Endothelial cell of umbilical vein (primary cell): ENCODE data around the gene B9D2. TPM values are rescaled to one million over a fixed set of nuclear protein-coding genes. Genes with fewer than 3 reads are reported as not detected.

Experiments used
- BruUV-seq: library from RNA; stranded (reverse); fragments of 400-500 nt; replicated peaks from 2 replicates; lab custom pipeline; 2021; lab: Mats Ljungman, UMichigan
- CTCF ChIA-PET: fragments of 300-600, 350-600 bp; sonication (Branson Sonifier 250); formaldehyde crosslinking; loops from one replicate; lab custom pipeline; 2021; ENCODE audit warnings: antibody characterized with exemption, inconsistent platforms; lab: Charles Lee
- POLR2A ChIA-PET: fragments of 300-600, 350-600 bp; sonication (Branson Sonifier 250); formaldehyde crosslinking; loops from one replicate; lab custom pipeline; 2021; ENCODE audit warnings: antibody characterized with exemption, inconsistent platforms; lab: Charles Lee
- DNase-seq: peaks from one replicate; pipeline ENCODE4 v3.0.0-alpha.2; 2011; ENCODE audit warnings: low read depth, low spot score
- FAIRE-seq: peaks from 2 replicates; lab custom pipeline; 2011; peaks lifted over from hg19 to GRCh38; lab: Jason Lieb, UNC
- H2AFZ ChIP-seq: 2 replicates; pipeline ENCODE4 v1.6.0; 2012; ENCODE audit warnings: low read depth, low read length, control low read depth, inconsistent platforms
- H3K27ac ChIP-seq: 2 replicates; pipeline ENCODE4 v1.5.1; 2011; ENCODE audit warnings: low read depth, mild to moderate bottlenecking, control low read depth, low read length, moderate library complexity; ENCODE audit not compliant: insufficient read depth
- H3K27me3 ChIP-seq, 2 experiments: 2 replicates each; pipeline versions ENCODE4 v1.6.0 to v1.6.1; 2011; ENCODE audit warnings: low read length in 2 of 2, mixed read lengths in 1 of 2; ENCODE audit not compliant: control insufficient read depth in 2 of 2, insufficient read depth in 2 of 2
- H3K36me3 ChIP-seq, 2 experiments: 2 replicates in 1 of 2; 3 replicates in 1 of 2; pipeline ENCODE4 v1.5.1; 2011; ENCODE audit warnings: low read length in 2 of 2, mild to moderate bottlenecking in 1 of 2, moderate library complexity in 1 of 2; ENCODE audit not compliant: control insufficient read depth in 2 of 2, insufficient read depth in 2 of 2; ENCODE audit errors: extremely low read depth in 1 of 2
- H3K4me1 ChIP-seq: 3 replicates; pipeline ENCODE4 v1.5.1; 2011; ENCODE audit warnings: mild to moderate bottlenecking, low read length; ENCODE audit not compliant: control insufficient read depth, insufficient read depth; ENCODE audit errors: extremely low read depth
- H3K4me2 ChIP-seq: 2 replicates; pipeline ENCODE4 v1.6.1; 2011; ENCODE audit warnings: low read length, control low read depth, mixed read lengths; ENCODE audit not compliant: insufficient read depth
- H3K4me3 ChIP-seq, 3 experiments: fragments of 200-600 bp in 1 of 3; sonication (generic), shearing (Covaris generic) in 1 of 3; replicated peaks in 1 of 3; 2 replicates each; pipeline ENCODE4 v1.5.1; 2011 to 2016; ENCODE audit warnings: control low read depth in 3 of 3, low read length in 3 of 3, mild to moderate bottlenecking in 2 of 3, inconsistent platforms in 1 of 3, low read depth in 1 of 3, moderate library complexity in 1 of 3; ENCODE audit not compliant: insufficient read depth in 1 of 3
- H3K79me2 ChIP-seq: 2 replicates; pipeline ENCODE4 v1.6.0; 2012; ENCODE audit warnings: low read length, inconsistent platforms; ENCODE audit not compliant: control insufficient read depth, insufficient read depth
- H3K9ac ChIP-seq: replicated peaks from 2 replicates; pipeline ENCODE3; 2011; ENCODE audit warnings: low read length, control low read depth; ENCODE audit not compliant: insufficient read depth; ENCODE audit errors: extremely low read depth
- H3K9me1 ChIP-seq: replicated peaks from 3 replicates; pipeline ENCODE4 v1.6.0; 2011; ENCODE audit warnings: mild to moderate bottlenecking, low read length; ENCODE audit not compliant: control insufficient read depth, insufficient read depth; ENCODE audit errors: extremely low read depth
- H3K9me3 ChIP-seq: replicated peaks from 2 replicates; pipeline ENCODE4 v1.5.1; 2012; ENCODE audit warnings: low read length, inconsistent platforms; ENCODE audit not compliant: control insufficient read depth, insufficient read depth
- H4K20me1 ChIP-seq: replicated peaks from 2 replicates; pipeline ENCODE3; 2011; ENCODE audit warnings: mild to moderate bottlenecking, low read length; ENCODE audit not compliant: control insufficient read depth, insufficient read depth; ENCODE audit errors: extremely low read depth
- CTCF ChIP-seq, 2 donors: IDR thresholded peaks; 1 replicate in 1 of 2; 2 replicates in 1 of 2; pipeline ENCODE4 v1.5.1; 2011; ENCODE audit warnings: low read length in 2 of 2, mild to moderate bottlenecking in 2 of 2, moderate library complexity in 2 of 2, control low read depth in 1 of 2, inconsistent platforms in 1 of 2, low read depth in 1 of 2; ENCODE audit not compliant: insufficient read depth in 1 of 2; ENCODE audit errors: extremely low read depth in 1 of 2
- EZH2 ChIP-seq: IDR thresholded peaks from 2 replicates; pipeline ENCODE4 v1.6.1; 2012; ENCODE audit warnings: borderline replicate concordance, low read depth, mild to moderate bottlenecking, moderate library complexity, low read length, inconsistent platforms; ENCODE audit not compliant: severe bottlenecking
- FOS ChIP-seq: IDR thresholded peaks from 2 replicates; pipeline ENCODE4 v1.6.1; 2011; ENCODE audit warnings: mild to moderate bottlenecking, low read length, moderate library complexity, borderline replicate concordance; ENCODE audit not compliant: insufficient read depth
- GATA2 ChIP-seq: IDR thresholded peaks from 2 replicates; pipeline ENCODE4 v1.7.0; 2011; ENCODE audit warnings: low read depth, mild to moderate bottlenecking, moderate library complexity, mixed read lengths, low read length; ENCODE audit not compliant: insufficient read length, insufficient read depth
- JUN ChIP-seq: IDR thresholded peaks from 2 replicates; pipeline ENCODE4 v1.6.1; 2011; ENCODE audit warnings: borderline replicate concordance, low read depth; ENCODE audit not compliant: insufficient read length, insufficient read depth
- MAX ChIP-seq: IDR thresholded peaks from 2 replicates; pipeline ENCODE4 v1.6.1; 2011; ENCODE audit not compliant: insufficient read depth, insufficient read length
- MYC ChIP-seq: IDR thresholded peaks from one replicate; pipeline ENCODE4 v1.6.1; 2011; ENCODE audit warnings: mild to moderate bottlenecking, low read depth, low read length
- POLR2A ChIP-seq: IDR thresholded peaks from 2 replicates; pipeline ENCODE4 v1.6.1; 2012; ENCODE audit warnings: low read depth, mild to moderate bottlenecking, control low read depth, low read length
- POLR2AphosphoS5 ChIP-seq: IDR thresholded peaks from 2 replicates; pipeline ENCODE4 v1.6.1; 2012; ENCODE audit warnings: low read depth, mild to moderate bottlenecking, control low read depth, low read length, moderate library complexity; ENCODE audit not compliant: insufficient read depth
- dilution Hi-C: fragments of 300-500 bp; cut with MboI; formaldehyde crosslinking; loops from one replicate; pipeline ENCODE4 v1.15.0; 2019; ENCODE audit warnings: low sequenced_read_pairs; ENCODE audit not compliant: extremely low pct_ligation_motif_present
- intact Hi-C: fragments of 100-400 bp; cut with micrococcal nuclease; formaldehyde crosslinking; loops from one replicate; pipeline ENCODE4 v1.10.0; 2022
- polyA plus RNA-seq, 4 experiments: library from polyadenylated mRNA; depleted of rRNA in 3 of 4; stranded (reverse) in 3 of 4; unstranded in 1 of 4; fragments of >200 nt; gene quantifications; 2 replicates each; pipeline versions ENCODE4 v1.2.1 to v1.2.3, GENCODE V29; 2011 to 2012; ENCODE audit warnings: missing spikeins in 1 of 4
- total RNA-seq: library from RNA; stranded (reverse); gene quantifications from 2 replicates; pipeline ENCODE4 v1.2.3, GENCODE V29; 2021

The B9D2 gene
- total and polyA plus RNA-seq, 2 donors (not counting 3 experiments of a cell fraction or from before 2014, with no cell fraction given) = 12.2 to 23.9 TPM

DNA sequence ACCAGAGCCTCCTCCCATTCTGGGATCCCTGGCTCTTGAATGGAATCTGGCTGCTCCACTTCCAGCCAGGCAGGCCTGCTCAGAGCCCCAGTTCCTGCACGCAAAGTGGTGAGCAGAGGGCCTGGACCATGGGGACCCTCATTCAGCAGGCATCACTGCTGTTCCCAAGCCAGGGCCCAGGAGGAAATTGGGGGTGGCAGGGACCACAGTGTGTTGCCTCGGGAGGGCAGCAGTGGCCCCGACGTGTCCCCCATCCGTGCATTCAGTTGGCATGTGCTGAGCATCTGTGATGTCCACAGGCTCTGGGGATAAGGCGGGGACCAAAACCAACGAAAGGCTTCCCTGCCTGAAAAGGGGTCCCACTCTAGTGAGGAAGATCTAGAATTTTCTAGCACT, 42.7 kb downstream of the B9D2 start:
- dilution Hi-C loops = no loop called here
- TF ChIP-seq EZH2 (no peak), GATA2 (no peak), MYC (no peak), FOS (no peak), CTCF (IDR thresholded peaks at IDR 0.05; ENCODE audit: extremely low read depth in 1 of 2, insufficient read depth in 1 of 2, low read depth in 1 of 2, low read length in 2 of 2) (no peak), POLR2AphosphoS5 (no peak), MAX (no peak), POLR2A (no peak), JUN (no peak)
- Histone ChIP-seq H3K36me3 (peaks cover 8 to 36% of the 10 kb centered on the region in 2 experiments), H3K27ac (no peak overlapping the region), H3K4me3 (no peak overlapping the region), H2AFZ (no peak overlapping the region), H3K9me1 (no peaks in the 10 kb centered on the region), H3K79me2 (peaks cover 1% of the 10 kb centered on the region), H3K9ac (no peak overlapping the region), H3K9me3 (no peaks in the 10 kb centered on the region), H4K20me1 (no peaks in the 10 kb centered on the region), H3K4me1 (peaks cover 41% of the 10 kb centered on the region), H3K4me2 (no peak overlapping the region), H3K27me3 (no peaks in the 10 kb centered on the region)
- intact Hi-C loops = loop anchor here (1.0 to 5.0 kb wide), 3 partner anchors 99 to 251 kb away; no protein-coding TSS in a partner anchor
- DNase-seq = no peak
- POLR2A ChIA-PET = interaction anchor here (0.9 kb wide), 1 partner anchor 32 kb away, joined by 4 read pairs; no protein-coding TSS in a partner anchor
- CTCF ChIA-PET = interaction anchor here (0.6 to 3.6 kb wide), 20 partner anchors 10 to 249 kb away, joined by 3 to 65 read pairs (median 5); partner anchors contain the start of genes B3GNT8, CCDC97, DMAC2 and TGFB1
- no peak for FAIRE-seq
- BruUV-seq = no TSS peak
